ENCODE measurements around the gene HNRNPR.
A peak's percentile ranks its signal among the peaks of the same experiment; 100 is the strongest.

The HNRNPR gene

GRCh38 chr1:23367791-23368561 lies 23.9 kb upstream of the HNRNPR start (continued):
- TF ChIP-seq REST (tag by site-specific recombination; IDR thresholded peaks at IDR 0.05) (no peak), ZBTB1 (tag by site-specific recombination; IDR thresholded peaks at IDR 0.05) (no peak), ZNF776 (tag by site-specific recombination; IDR thresholded peaks at IDR 0.05; ENCODE audit: borderline replicate concordance) (no peak), ZSCAN30 (tag by site-specific recombination; IDR thresholded peaks at IDR 0.05) (peak; percentile 64; the same call in 1 of the 2 replicates), MZF1 (tag by site-specific recombination; IDR thresholded peaks at IDR 0.05; ENCODE audit: borderline replicate concordance) (no peak), BCL11B (tag by site-specific recombination; IDR thresholded peaks at IDR 0.05; ENCODE audit: low read depth) (peak; percentile 70; the same call in 1 of the 2 replicates), ZNF354C (tag by site-specific recombination; IDR thresholded peaks at IDR 0.05; ENCODE audit: borderline replicate concordance, low read depth) (no peak), ZNF768 (tag by site-specific recombination; IDR thresholded peaks at IDR 0.05) (no peak), ZFP69B (tag by site-specific recombination; IDR thresholded peaks at IDR 0.05) (peak; percentile 68), ZNF677 (tag by site-specific recombination; IDR thresholded peaks at IDR 0.05) (no peak), ZNF214 (tag by site-specific recombination; IDR thresholded peaks at IDR 0.05; ENCODE audit: borderline replicate concordance) (no peak), ZBTB7A (tag by site-specific recombination; IDR thresholded peaks at IDR 0.05; ENCODE audit: low read depth) (no peak), GLI4 (tag by site-specific recombination; IDR thresholded peaks at IDR 0.05) (0 out of 2 replicates have a peak, but pooled peaks have one; percentile 22), ZNF174 (tag by site-specific recombination; IDR thresholded peaks at IDR 0.05) (no peak), ZNF335 (tag by site-specific recombination; conservative IDR thresholded peaks at IDR 0.05) (0 out of 2 replicates have a peak, but pooled peaks have one; percentile 73), BCL11A (tag by site-specific recombination; IDR thresholded peaks at IDR 0.05; ENCODE audit: low read depth) (no peak), IKZF3 (tag by site-specific recombination; IDR thresholded peaks at IDR 0.05) (peak; percentile 25; the same call in 1 of the 2 replicates), ZNF792 (tag by site-specific recombination; IDR thresholded peaks at IDR 0.05) (peak; percentile 95), WT1 (tag by site-specific recombination; IDR thresholded peaks at IDR 0.05) (peak; percentile 80), GLIS2 (tag by site-specific recombination; IDR thresholded peaks at IDR 0.05) (peak; percentile 99), ZNF280D (tag by site-specific recombination; IDR thresholded peaks at IDR 0.05) (peak; percentile 36; the same call in 1 of the 2 replicates), SCRT2 (tag by site-specific recombination; IDR thresholded peaks at IDR 0.05) (no peak), ZNF518A (tag by site-specific recombination; conservative IDR thresholded peaks at IDR 0.05; ENCODE audit: low read depth) (no peak), SP2 (tag by site-specific recombination; IDR thresholded peaks at IDR 0.05) (peak; percentile 99), ZNF600 (tag by site-specific recombination; IDR thresholded peaks at IDR 0.05) (peak; percentile 58), ZNF26 (tag by site-specific recombination; IDR thresholded peaks at IDR 0.05) (no peak), PRDM1 (tag by site-specific recombination; IDR thresholded peaks at IDR 0.05) (no peak)
